Measurements from ENCODE around the gene NEUROG1.

The NEUROG1 gene

DNA sequence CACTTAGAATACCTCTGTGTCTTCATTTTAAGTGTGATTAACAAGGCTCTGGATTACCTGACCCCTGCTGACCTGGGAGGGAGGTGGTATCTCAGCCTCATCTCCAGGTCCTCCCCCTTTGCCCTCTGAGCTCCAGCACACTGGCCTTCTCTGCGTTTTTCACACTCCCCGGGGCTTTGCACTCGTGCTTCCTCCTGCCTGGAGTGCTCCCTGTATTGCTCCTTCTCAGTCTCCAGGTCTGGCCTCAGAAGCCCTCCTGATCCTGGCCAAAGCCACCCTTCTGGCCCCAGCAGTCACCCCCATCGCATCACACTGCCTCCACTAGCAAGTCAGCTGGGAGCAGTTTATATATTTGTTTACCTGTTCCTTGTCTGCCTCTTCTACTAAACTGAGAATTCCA lies 13.6 kb upstream of the NEUROG1 start:
- Histone ChIP-seq H3K27me3 (ENCODE audit: control insufficient read depth, insufficient read depth, low read length, poor library complexity, severe bottlenecking) (peaks cover 94% of the 10 kb centered on the region), H3K9me3 (ENCODE audit: control insufficient read depth, low read length) (no peaks in the 10 kb centered on the region), H3K4me3 (ENCODE audit: insufficient read depth, low read depth, low read length) (no peak overlapping the region), H3K36me3 (ENCODE audit: control insufficient read depth, insufficient read depth, low read length) (no peaks in the 10 kb centered on the region), H3K27ac (ENCODE audit: insufficient read depth, low read depth, low read length, poor library complexity, severe bottlenecking) (no peak overlapping the region), H3K4me1 (ENCODE audit: control insufficient read depth, insufficient read depth, low read length) (peaks cover 25% of the 10 kb centered on the region)
- WGBS, 2 experiments: 32 to 37% methylated on average over 4 of the region's 4 CpGs

DNA sequence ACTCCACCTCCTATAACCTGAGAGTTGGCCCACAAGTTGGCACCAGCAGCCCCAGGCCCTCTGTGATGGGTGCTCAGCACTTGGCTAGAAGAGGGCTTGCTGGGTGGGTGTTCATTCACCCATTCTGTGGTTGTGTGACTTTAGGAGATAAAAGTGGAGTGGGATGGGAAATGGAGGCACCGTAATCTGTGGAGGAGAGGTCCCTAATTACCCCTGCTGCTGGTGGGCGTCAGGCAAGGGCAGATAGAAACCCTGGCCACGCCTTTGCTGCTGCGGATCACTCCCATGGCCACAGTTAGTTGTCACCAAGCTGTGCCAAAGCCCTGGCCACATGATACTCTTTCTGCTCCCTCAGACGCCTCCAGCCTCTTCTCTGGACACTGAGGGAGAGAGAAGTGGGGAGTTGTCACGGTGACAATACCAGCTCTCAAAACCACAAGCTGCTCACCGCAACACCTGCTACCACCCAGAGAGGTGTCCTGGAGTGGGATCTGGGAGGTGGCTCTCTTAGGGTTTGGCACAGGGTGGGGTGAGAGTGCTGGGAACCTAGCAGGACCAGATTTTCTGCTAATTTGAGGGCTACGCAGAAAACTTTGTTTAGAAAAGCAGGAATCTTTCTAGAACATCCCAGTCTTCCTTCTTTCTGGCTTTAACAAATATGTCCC lies 12.0 kb upstream of the NEUROG1 start:
- Histone ChIP-seq H3K4me1 (ENCODE audit: control insufficient read depth, insufficient read depth, low read length) (peaks cover 42% of the 10 kb centered on the region), H3K36me3 (ENCODE audit: control insufficient read depth, insufficient read depth, low read length) (no peaks in the 10 kb centered on the region), H3K27ac (ENCODE audit: insufficient read depth, low read depth, low read length, poor library complexity, severe bottlenecking) (no peak overlapping the region), H3K9me3 (ENCODE audit: control insufficient read depth, low read length) (no peaks in the 10 kb centered on the region), H3K4me3 (ENCODE audit: insufficient read depth, low read depth, low read length) (no peak overlapping the region), H3K27me3 (ENCODE audit: control insufficient read depth, insufficient read depth, low read length, poor library complexity, severe bottlenecking) (peaks cover 100% of the 10 kb centered on the region)
- 54% methylated on average over 8 of the region's 8 CpGs for WGBS, 2 experiments

GRCh38 chr5:135546912-135547311 lies 11.1 kb upstream of the NEUROG1 start:
- no peak overlapping the region for H3K4me3 ChIP-seq (ENCODE audit: insufficient read depth, low read depth, low read length)
- H3K9me3 ChIP-seq (ENCODE audit: control insufficient read depth, low read length): no peaks in the 10 kb centered on the region
- no peaks in the 10 kb centered on the region for H3K36me3 ChIP-seq (ENCODE audit: control insufficient read depth, insufficient read depth, low read length)
- no peak overlapping the region for H3K27ac ChIP-seq (ENCODE audit: insufficient read depth, low read depth, low read length, poor library complexity, severe bottlenecking)
- H3K4me1 ChIP-seq (ENCODE audit: control insufficient read depth, insufficient read depth, low read length): peaks cover 48% of the 10 kb centered on the region
- H3K27me3 ChIP-seq (ENCODE audit: control insufficient read depth, insufficient read depth, low read length, poor library complexity, severe bottlenecking): peaks cover 100% of the 10 kb centered on the region
- 44 to 49% methylated on average over 4 of the region's 4 CpGs for WGBS, 2 experiments

DNA sequence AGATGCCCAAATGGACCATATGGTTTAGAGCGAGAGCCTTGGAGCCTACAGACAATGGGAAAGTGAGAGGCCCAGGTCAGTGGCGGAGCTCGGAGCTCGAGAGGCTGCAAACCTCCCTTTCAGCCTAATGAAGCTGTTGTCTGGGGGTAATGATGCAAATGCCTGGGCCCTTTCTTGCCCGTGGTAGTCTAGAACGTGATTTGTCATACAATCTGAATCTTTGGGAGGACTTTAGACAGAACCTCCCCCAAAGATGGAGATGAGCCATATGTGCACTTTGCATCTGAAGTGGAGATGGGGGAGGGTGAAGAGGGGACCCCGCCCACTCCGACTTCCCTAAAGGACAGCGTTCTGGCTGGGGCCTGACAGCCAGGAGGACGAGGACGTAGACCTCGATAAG lies 10.3 kb upstream of the NEUROG1 start:
- Histone ChIP-seq H3K4me3 (ENCODE audit: insufficient read depth, low read depth, low read length) (no peak overlapping the region), H3K9me3 (ENCODE audit: control insufficient read depth, low read length) (no peaks in the 10 kb centered on the region), H3K27me3 (ENCODE audit: control insufficient read depth, insufficient read depth, low read length, poor library complexity, severe bottlenecking) (peaks cover 100% of the 10 kb centered on the region), H3K4me1 (ENCODE audit: control insufficient read depth, insufficient read depth, low read length) (peaks cover 48% of the 10 kb centered on the region), H3K27ac (ENCODE audit: insufficient read depth, low read depth, low read length, poor library complexity, severe bottlenecking) (no peak overlapping the region), H3K36me3 (ENCODE audit: control insufficient read depth, insufficient read depth, low read length) (no peaks in the 10 kb centered on the region)
- WGBS, 2 experiments: 3 to 4% methylated on average over 12 of the region's 12 CpGs

GRCh38 chr5:135545099-135545498 lies 9.3 kb upstream of the NEUROG1 start:
- WGBS, 2 experiments: 2% methylated on average over 17 of the region's 17 CpGs

GRCh38 chr5:135543485-135544304 lies 7.9 kb upstream of the NEUROG1 start:
- Histone ChIP-seq H3K27me3 (ENCODE audit: control insufficient read depth, insufficient read depth, low read length, poor library complexity, severe bottlenecking) (peaks cover 100% of the 10 kb centered on the region), H3K4me3 (ENCODE audit: insufficient read depth, low read depth, low read length) (peak overlapping the region; percentile 20), H3K36me3 (ENCODE audit: control insufficient read depth, insufficient read depth, low read length) (no peaks in the 10 kb centered on the region), H3K4me1 (ENCODE audit: control insufficient read depth, insufficient read depth, low read length) (peaks cover 48% of the 10 kb centered on the region), H3K9me3 (ENCODE audit: control insufficient read depth, low read length) (no peaks in the 10 kb centered on the region), H3K27ac (ENCODE audit: insufficient read depth, low read depth, low read length, poor library complexity, severe bottlenecking) (no peak overlapping the region)
- WGBS, 2 experiments: 1% methylated on average over 77 of the region's 77 CpGs

More at GRCh38 chr5:135545099-135545498, 9.3 kb upstream of the NEUROG1 start:
- no peaks in the 10 kb centered on the region for H3K36me3 ChIP-seq (ENCODE audit: control insufficient read depth, insufficient read depth, low read length)
- no peak overlapping the region for H3K4me3 ChIP-seq (ENCODE audit: insufficient read depth, low read depth, low read length)
- H3K27me3 ChIP-seq (ENCODE audit: control insufficient read depth, insufficient read depth, low read length, poor library complexity, severe bottlenecking): peaks cover 100% of the 10 kb centered on the region
- no peaks in the 10 kb centered on the region for H3K9me3 ChIP-seq (ENCODE audit: control insufficient read depth, low read length)
- H3K27ac ChIP-seq (ENCODE audit: insufficient read depth, low read depth, low read length, poor library complexity, severe bottlenecking): peak overlapping the region; percentile 62
- H3K4me1 ChIP-seq (ENCODE audit: control insufficient read depth, insufficient read depth, low read length): peaks cover 48% of the 10 kb centered on the region

DNA sequence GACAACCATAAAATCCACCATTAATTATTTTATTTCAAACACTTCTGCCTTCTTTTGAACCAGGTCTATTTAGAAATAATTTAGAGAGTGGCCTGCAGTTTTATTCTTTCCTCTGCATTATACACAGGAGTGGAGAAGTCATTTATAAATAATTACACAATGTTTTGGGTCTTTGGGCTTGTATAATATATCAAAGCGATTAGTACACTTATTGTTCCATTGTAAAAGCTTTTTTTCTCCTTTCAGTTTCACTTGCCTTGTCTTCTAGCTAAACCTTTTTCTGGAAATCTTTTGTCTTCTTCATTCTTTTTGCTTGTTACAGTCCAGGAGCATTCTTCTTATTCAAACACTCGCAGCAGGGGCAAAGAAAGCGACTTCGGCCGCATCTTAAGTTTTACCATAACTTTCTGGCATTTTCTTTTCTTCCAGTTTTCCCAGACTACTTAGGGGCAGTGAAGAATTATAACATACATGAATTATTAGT lies 7.3 kb upstream of the NEUROG1 start:
- no peaks in the 10 kb centered on the region for H3K36me3 ChIP-seq (ENCODE audit: control insufficient read depth, insufficient read depth, low read length)
- peak overlapping the region; percentile 20 for H3K4me3 ChIP-seq (ENCODE audit: insufficient read depth, low read depth, low read length)
- peaks cover 100% of the 10 kb centered on the region for H3K27me3 ChIP-seq (ENCODE audit: control insufficient read depth, insufficient read depth, low read length, poor library complexity, severe bottlenecking)
- H3K9me3 ChIP-seq (ENCODE audit: control insufficient read depth, low read length): no peaks in the 10 kb centered on the region
- WGBS, 2 experiments: 0 to 1% methylated on average over 5 of the region's 5 CpGs
- peaks cover 48% of the 10 kb centered on the region for H3K4me1 ChIP-seq (ENCODE audit: control insufficient read depth, insufficient read depth, low read length)
- H3K27ac ChIP-seq (ENCODE audit: insufficient read depth, low read depth, low read length, poor library complexity, severe bottlenecking): no peak overlapping the region

- H3K4me3 ChIP-seq (ENCODE audit: insufficient read depth, low read depth, low read length): no peak overlapping the region
- H3K4me1 ChIP-seq (ENCODE audit: control insufficient read depth, insufficient read depth, low read length): peaks cover 48% of the 10 kb centered on the region
- no peaks in the 10 kb centered on the region for H3K36me3 ChIP-seq (ENCODE audit: control insufficient read depth, insufficient read depth, low read length)
- 24 to 27% methylated on average over 11 of the region's 11 CpGs for WGBS, 2 experiments
- no peak overlapping the region for H3K27ac ChIP-seq (ENCODE audit: insufficient read depth, low read depth, low read length, poor library complexity, severe bottlenecking)
- no peaks in the 10 kb centered on the region for H3K9me3 ChIP-seq (ENCODE audit: control insufficient read depth, low read length)
- peaks cover 100% of the 10 kb centered on the region for H3K27me3 ChIP-seq (ENCODE audit: control insufficient read depth, insufficient read depth, low read length, poor library complexity, severe bottlenecking)
Measured at GRCh38 chr5:135541807-135542502, 6.2 kb upstream of the NEUROG1 start.

DNA sequence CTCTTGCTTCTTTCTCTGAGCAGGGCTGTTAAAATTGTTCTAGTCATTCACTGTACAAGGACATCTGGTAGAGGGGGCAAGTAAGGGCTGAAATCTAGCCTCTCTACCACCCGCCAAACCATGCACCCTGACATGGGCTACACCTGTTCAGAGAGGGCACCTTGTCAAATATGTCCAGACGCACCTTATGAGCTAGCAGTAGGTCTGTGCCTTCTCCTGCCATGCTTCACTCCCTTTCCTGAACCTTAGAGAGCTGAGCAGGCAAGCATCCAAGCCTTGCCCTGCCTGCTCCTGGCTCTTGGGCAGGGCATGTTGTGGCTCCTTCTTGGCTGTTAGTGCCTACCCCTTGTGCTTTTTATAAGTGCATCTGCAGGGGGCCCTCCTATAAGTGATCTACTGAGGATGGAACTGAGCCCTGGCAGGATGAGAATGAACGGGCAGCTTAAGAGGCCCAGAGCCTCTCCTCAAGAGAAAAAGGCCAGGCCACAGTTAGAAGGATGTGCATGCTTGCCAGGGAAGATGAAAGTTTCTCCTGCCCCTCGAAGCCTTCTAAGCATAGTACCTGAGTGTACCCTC lies 3.8 kb upstream of the NEUROG1 start:
- Histone ChIP-seq H3K36me3 (ENCODE audit: control insufficient read depth, insufficient read depth, low read length) (no peaks in the 10 kb centered on the region), H3K4me1 (ENCODE audit: control insufficient read depth, insufficient read depth, low read length) (peaks cover 30% of the 10 kb centered on the region), H3K27ac (ENCODE audit: insufficient read depth, low read depth, low read length, poor library complexity, severe bottlenecking) (no peak overlapping the region), H3K9me3 (ENCODE audit: control insufficient read depth, low read length) (no peaks in the 10 kb centered on the region), H3K27me3 (ENCODE audit: control insufficient read depth, insufficient read depth, low read length, poor library complexity, severe bottlenecking) (peaks cover 100% of the 10 kb centered on the region), H3K4me3 (ENCODE audit: insufficient read depth, low read depth, low read length) (no peak overlapping the region)
- WGBS, 2 experiments: 65 to 66% methylated on average over 4 of the region's 4 CpGs

Data from ectodermal cell (in vitro differentiated cells).